NT2/D1 (cell line): Measurements from ENCODE around the gene STK24.

ENCODE experiments used
- SUZ12 ChIP-seq: IDR thresholded peaks from 2 replicates; pipeline ENCODE4 v1.6.1; 2011; ENCODE audit not compliant: insufficient read length, insufficient read depth; ENCODE audit errors: extremely low read depth
- YY1 ChIP-seq: IDR thresholded peaks from 2 replicates; pipeline ENCODE4 v1.6.1; 2011; ENCODE audit not compliant: insufficient read length, insufficient read depth
- ZNF274 ChIP-seq: IDR thresholded peaks from 2 replicates; pipeline ENCODE4 v1.6.1; 2011; ENCODE audit warnings: mild to moderate bottlenecking, low read depth, low read length

- TF ChIP-seq ZNF274 (no peak), SUZ12 (no peak), YY1 (no peak)
Measured at GRCh38 chr13:98438246-98439125, 138.4 kb downstream of the STK24 start.
